AG08396 (cell line): ENCODE data around the gene L3MBTL2.

Experiments
- DNase-seq: peaks from one replicate; pipeline ENCODE4 v3.0.0; 2012; ENCODE audit warnings: low spot score, mixed read lengths

L3MBTL2 gene

DNA sequence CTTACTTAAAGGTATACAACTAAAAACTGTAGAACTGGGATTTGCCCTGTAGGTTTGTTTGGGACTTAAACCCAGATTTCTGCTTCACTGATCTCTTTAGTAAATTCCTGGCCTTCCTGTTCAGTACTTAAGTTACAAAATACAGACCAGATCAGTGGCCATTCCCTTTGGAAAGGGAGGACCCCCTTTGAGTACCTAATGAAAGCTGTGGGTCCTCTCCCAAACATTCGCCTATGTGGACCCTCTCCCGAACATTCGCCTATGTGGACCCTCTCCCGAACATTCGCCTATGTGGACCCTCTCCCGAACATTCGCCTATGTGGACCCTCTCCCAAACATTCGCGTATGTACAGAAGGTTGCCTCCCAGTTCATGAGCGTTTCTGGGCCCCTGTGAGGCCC lies 10.3 kb downstream of the L3MBTL2 start:
- DNase-seq: no peak

DNA sequence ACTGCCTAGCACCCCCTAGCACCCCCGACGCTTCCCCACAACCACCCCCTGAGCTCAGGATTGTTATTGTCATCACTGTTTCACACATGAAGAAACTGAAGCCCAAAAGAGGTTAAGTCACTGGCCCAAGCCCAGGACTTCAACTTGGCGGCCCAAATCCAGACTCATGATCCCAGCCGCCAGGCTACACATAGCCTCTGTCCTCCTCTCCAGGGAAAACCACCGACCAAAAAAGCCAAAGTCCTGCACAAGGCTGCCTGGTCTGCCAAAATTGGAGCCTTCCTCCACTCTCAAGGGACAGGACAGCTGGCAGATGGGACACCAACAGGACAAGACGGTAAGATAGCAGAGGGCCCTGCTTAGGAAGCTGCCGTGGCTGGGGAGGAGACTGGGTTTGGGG lies 10.8 kb downstream of the L3MBTL2 start:
- no peak for DNase-seq

DNA sequence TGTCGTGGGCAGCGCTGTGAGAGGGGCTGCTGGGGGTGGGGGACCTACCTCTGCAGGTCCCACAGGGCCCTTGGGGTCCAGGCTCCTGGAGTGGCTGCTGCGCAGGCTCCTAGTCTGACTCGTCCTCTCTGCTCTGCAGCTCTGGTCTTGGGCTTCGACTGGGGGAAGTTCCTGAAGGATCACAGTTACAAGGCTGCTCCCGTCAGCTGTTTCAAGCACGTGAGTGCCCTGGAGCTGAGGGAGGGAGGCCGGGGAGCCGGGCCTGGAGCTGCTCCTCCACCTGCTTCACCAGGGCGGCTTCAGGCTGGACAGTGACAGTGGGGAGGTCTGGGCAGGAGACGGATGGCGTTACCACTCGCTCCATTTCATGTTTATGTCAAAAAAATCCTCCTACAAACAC lies 11.9 kb downstream of the L3MBTL2 start:
- no peak for DNase-seq

DNA sequence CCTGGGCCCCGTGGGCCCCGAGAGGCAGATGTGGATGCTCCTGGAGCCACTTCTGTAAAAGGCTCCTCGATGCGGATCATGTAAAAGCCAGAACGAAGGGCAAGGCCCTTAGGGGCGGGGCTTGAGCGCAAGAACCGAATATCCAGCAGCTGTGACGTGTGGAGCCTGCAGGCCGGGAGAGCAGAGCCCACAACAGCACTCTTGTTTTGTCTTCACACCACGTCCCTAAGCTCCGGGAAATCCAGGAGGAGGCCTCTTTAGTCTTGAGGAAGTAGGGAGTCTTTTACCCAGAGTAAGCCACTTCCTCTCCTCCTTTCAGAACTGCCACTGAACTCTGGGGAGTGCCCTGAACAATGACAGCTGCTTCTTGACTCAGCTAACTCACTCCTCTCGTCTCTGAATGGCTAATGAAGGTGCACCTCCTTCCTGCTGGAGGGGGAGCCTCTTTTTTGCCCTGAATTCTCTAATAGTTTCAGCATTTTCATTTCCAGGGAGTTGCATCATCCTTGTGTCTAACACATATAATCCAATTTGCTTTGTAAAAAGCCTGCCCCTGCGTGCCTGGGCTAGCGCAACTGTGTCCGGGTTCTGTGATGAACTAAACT lies 12.5 kb downstream of the L3MBTL2 start:
- peak; percentile 80 for DNase-seq

DNA sequence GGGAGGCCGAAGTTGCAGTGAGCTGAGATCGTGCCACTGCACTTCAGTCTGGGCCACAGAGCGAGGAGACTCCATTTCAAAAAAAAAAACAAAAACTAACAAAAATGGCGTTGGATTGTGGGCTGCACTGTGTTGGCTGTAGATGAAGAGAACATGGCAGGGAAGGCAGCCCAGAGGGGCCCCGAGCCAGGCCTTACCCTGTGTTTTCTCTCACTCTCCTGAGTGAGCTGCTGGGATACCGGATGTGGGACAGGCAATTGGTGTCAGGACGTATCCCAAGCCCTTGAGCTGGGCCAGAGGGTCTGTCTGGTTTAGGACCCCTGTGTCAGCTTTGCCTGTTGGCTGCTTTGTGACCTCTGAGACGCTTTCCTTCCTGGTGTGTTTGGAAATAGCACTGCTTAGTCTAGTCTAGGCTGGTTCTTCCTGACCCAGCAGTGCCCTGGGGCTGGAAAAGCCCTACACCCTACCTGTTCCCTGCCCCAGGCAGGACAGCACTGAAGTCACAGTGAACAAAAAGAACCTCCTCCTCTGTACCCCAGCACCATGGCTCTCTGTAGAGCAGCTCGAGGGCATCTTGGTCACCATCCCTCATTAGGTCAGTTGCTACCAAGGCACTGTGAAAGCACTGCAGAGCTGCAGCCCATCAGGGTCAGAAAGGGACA lies 17.9 kb downstream of the L3MBTL2 start:
- no peak for DNase-seq

DNA sequence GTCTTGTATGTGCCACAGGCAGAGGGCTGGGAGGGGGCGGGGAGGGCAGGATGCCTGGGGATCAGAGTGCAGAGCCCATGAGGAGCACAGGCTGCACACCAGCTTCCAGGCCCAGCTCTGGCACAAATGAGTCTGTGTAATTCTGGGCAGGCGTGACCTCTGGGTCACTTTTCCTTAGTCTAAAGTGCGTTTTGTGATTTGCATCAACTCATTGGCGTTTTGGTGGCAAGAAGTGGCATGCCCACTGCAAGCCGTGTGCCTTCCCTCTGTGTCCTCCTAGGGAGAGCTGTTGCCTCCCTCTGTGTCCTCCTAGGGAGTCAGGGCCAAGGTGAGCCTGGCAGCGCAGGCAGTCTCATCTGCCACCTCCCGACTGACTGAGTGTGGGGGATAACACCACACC lies 18.4 kb downstream of the L3MBTL2 start:
- DNase-seq: no peak

DNA sequence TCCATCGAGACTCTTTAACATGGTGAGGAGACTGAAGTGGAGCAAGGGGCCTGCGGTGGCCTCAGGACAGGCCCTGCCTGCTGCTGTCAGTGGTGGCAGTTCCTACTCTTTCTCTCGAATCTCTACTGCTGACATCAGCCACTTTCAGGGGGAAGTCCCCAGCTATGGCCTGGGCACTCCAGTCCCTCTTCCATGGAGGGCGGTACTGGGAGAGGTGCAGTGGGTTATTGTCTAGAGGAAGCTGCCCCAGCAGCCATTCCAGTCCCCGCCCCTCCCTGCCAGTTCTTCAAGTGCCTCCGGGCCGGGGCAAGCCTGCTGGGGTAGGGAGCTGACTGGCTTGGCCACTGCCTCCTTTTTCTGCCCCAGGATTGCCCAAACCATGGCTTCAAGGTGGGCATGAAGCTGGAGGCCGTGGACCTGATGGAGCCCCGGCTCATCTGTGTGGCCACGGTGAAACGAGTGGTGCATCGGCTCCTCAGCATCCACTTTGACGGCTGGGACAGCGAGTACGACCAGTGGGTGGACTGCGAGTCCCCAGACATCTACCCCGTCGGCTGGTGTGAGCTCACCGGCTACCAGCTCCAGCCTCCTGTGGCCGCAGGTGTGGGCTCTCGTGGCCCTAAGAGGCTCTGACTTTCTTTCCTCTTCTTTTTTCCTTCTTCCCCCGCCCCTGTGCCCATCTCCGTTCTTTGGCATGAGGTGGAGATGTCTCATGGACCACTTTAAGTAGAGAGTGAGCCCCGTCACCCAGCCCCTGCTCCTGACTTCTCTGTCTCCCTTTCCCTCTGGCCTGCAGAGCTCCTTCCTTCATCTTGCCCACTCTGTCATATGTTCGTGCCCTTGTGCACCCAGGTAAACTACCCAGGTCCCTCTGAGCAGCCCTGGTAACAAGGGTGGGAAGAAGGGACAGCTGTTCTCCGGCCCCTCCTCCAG lies 21.9 kb downstream of the L3MBTL2 start:
- DNase-seq: no peak

DNA sequence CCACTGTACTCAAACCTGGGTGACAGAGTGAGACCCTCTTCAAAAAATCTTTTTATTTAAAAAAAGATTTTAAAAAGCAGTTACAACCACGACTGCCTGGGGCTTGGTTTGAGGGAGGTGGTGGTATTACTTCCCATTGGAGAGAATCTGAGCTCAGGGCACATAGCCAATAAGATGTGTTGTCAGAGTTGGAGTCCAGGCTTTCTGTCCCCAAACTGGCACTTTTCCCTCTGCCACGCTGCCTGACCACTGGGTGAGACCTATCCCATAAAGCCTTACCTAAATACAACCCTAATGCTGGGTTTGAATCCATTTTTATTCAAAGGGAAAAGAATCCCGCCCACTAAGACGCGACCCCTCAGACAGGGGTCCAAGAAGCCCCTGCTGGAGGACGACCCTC lies 24.1 kb downstream of the L3MBTL2 start:
- DNase-seq: no peak

DNA sequence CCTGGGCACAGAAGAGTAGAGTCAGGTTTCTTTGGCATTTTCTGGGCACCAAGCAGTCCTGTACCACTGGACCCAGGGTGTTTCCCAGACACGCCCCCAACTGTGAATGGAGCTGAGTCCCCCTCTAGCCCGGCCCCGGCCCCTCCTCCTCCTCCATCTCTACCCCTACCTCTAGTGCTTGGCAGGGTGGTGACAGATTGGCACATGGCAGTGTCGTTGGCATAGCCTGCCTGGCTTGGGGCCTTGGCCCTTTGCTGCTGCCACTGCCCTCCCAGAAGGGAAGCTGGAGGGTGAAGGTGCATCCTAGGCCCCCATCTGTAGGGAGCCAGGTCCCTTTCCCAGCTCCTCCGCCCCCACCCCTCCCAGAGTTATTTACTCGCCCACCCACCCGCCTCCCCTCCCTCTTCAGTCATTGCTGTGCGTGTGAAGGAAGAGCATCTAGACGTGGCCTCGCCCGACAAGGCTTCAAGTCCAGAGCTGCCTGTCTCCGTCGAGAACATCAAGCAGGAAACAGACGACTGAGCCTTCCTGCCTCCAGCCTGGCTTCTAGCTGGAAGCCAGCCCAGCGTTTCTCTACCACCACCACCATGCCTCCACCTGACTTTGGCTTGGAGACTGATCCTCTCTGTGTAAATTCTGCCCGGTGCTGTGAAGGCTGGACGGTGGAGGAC lies 24.8 kb downstream of the L3MBTL2 start:
- no peak for DNase-seq

DNA sequence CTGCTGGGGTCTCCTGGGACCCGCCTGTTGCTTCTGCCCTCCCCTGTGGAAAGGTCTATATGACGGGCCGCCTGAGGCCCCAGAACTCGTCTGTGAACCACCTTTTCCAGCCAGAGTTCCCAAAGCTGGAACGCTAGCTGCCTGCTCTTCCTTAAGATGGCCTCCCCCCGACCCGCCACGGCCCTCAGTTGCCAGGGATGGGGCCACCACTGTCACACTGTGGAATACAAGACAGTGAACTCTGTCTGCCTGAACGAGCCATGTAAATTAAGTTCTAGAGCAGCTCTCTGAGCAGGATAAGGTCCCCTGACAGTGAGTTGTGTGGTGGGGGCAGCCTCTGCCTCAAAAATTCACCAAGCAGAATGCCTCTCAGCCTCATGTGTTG lies 25.3 kb downstream of the L3MBTL2 start:
- DNase-seq: no peak

DNA sequence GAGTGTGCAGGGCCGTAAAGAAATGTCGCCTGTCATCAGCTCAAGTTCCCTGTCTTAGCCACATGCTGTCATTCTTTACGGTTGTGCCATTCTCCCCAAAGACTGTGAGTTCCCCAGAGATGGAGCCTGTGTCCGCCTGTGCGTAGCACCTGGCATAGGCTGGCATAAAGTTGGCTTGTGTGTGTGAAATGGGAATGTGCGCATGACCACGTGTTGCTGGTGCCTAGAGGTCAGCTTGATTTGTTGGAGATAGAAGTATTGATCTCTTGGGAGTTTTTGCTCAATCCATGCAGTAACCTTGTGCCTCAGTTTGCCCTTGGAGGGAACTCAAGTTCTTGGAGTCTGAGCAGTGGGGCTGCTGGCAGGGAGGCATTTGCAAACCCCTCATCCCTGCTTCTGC lies 26.3 kb downstream of the L3MBTL2 start:
- DNase-seq: no peak

DNA sequence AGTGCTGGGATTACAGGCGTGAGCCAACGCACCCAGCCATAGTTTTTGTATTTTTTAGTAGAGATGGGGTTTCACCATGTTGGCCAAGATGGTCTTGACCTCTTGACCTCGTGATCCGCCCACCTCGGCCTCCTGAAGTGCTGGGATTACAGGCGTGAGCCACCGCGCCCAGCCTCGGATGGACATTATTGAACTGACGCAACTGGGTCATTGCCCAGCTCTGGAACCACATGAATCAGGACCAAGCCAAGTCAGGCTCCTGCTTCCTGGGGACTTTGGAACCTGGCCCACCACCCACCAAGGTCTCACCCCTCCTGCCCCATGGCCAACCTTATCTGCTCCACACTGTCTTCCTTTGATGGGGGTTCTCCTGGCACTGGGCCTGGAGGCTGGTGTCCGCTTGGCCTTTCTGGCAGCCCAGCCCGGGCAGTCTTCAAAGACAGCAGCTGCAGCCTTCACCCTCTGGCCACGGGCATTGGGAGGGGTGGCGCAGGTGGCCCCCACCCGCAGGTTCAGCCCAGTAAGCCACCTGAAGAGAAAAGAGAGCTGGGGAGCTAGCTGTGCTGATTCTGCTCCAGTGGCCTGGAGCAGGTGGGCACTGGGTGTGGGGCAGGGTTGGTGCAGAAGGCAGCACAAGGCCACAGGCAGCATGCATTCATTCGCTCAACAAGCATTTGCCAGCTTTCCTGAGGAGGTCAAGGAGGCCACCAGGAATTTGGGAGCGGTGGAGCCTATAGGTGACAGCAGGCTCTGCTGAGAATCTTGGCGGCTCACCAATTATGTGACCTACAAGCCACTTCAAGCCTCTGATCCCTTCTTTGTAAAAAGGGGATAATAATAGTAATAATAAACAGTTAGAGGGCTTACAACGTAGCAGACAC lies 29.9 kb downstream of the L3MBTL2 start:
- no peak for DNase-seq

DNA sequence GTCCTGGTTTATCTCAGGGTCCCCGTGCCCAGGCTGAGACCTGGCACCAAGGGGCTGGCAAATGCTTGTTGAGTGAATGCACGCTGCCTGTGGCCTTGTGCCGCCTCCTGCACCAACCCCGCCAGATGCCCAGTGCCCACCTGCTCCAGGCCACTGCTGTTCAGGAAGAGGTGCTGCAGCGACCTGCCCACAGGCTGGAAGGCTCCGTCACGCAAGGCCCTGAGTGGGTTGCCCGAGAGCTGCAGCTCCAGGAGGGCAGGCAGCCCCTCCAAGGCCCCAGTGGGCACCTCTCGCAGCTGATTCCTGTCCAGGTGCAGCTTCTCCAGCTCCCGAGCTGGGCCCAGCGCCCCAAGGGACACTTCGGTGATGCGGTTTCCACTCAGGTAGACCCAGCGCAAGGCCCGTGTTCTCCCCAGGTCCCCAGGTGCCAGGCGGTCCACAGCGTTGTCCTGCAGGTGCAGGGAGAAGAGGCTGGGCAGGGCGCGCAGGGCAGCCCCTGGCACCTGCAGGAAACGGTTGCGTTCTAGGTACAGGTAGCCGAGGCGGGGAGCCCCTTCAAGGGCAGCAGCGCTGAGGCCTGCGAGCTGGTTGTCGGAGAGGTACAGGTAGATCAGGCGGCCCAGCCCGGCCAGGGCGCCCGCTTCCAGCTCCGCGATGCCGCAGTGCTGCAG lies 32.1 kb downstream of the L3MBTL2 start:
- no peak for DNase-seq

DNA sequence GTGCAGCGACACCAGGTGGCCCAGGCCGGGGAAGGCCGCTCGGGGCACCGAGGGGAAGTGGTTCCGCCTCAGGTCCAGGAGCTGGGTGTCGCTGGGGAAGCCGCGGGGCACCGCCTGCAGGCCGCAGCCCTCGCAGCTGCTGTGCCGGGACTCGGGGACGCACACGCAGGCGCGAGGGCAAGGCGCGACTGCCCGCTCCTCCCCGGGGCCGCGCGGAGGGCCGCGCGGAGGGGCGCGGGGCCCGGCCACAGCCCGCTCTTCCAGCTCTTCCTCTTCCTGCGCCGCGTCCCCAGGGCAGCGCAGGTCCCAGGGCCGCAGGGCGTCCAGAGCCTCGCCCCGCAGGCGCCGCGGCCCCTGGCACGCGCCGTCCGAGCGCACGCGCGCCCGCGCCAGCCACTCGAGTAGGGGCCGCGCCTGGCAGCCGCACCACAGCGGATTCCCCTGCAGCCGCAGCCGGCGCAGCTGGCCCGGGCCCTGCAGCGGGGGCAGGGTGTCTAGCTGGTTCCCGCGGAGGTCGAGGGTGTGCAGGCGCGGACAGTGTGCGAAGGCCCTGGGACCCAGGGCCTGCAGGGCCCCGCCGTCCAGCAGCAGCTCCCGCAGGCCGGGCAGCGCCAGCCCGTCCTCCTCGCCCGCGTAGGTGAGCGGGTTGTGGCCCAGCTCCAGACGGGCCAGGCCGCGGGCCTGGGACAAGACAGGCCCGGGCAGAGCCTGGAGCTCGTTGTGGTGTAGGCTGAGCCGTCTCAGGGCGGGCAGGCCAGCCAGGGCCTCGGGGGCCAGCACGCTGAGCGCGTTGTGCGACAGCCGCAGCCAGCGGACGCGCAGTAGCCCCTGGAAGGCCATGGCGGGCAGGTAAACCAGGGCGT lies 32.8 kb downstream of the L3MBTL2 start:
- peak; percentile 78 for DNase-seq

DNA sequence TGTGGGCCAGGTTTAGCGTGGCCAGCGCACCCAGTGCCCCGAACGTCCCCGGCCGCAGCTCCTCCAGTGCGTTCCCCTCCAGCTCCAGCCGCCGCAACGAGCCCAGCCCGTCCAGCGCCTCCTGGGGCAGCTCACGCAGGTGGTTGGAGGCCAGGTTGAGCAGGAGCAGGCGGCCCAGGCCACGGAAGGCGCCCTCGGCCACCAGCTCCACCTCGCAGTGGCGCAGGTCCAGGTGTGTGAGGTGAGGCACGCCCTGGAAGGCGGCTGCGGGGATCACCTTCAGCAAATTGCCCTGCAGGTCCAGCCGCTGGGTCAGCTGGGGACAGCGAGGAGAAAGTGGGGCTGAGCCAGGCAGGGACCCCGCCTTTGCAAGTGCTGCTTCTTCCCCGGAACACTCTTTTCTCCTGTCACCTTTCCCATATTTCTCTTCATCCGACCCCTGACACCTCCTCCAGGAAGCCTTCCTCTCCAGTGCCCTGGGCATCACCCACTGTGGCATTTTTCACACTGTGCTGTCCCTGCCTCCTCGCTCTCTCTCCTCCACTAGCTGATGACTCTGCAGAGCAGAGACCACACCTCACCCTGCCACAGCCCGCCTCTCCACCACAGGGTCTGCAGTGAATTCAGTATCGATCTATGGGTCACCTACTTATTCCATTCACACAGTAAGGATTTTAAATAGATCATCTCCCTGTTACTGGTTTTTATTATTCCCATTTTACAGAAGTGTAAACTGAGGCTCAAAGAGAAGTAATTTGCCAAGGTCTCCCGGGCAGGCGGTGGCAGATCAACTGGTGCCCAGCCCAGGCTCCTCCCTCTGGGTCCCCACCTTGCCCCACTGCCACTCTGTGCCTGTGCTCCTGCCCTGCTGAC lies 33.7 kb downstream of the L3MBTL2 start:
- no peak for DNase-seq

DNA sequence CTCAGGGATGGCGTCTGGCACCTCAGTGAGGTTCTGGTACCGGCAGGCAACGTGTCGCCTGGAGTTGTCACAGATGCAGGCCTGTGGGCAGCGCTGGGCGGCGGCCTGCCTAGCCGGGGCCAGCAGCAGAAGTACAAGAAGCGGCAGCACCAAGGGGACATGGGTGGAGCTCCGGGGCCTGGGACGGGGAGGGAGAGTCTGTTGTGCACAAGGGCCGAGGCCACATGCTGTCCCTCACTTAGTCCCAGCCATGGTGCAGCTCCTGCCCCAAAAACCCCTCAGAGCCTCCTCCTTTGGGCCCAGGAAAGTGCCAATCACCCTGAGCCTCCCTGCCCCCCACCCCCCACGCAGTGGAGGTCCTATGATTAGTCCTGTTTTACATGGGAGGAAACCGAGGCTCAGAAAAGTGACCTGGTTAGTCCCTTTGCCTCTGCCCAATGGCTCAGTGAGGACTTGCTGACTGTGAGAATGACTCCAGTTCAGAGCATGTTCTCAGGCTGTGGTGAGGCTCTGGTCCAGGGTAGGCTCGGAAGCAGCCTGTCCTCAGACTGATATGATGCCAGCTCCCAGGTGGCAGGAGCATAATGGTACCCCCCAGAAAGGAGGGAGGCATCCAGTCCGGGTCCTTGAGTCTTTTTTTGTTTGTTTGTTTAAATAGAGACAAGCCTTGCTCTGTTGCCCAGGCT lies 34.5 kb downstream of the L3MBTL2 start:
- DNase-seq: no peak

DNA sequence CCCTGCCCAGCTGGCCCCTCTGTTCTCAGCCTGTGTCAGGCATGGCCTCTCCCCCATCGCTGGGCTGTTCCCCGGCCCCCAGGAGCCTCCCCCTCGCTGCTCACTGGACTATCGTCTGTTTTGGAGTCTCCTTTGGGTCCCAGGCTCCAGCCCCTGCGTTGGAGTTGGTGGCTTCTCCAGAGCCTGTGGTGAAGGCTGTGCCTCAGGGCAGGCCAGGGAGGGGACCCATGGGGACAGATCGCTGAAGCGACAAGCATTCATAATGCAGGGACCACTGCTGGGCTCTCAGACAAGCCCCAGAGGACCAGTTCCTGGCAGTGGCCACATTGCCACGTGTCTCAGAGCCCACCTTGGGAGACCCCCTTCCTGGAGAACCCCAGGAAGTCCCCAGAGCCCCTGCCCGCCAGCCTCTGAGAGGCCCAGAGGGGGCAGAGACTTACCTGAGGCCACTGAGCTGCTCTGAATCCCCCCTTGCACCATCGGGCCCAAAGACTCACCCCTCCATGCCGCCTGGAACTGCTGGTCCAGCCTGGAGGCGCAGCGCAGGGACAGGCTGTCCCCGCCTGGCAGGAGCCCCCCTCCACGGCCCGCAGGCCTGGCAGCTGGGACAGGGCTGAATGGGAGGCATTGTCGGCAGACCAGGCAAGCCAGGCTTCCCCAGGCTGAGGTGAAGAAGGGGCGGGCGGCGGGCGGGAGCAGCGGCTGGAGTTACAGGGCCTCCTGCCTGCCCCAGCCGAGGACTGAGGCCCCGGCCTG lies 35.4 kb downstream of the L3MBTL2 start, which contains the start of gene CHADL:
TSS of gene CHADL (minus strand) at position 555 of the 756 bp plus-strand sequence. CDS start at position 505, 50 bp downstream.
- no peak for DNase-seq
